ENCODE results near the gene MYH14.

DNA sequence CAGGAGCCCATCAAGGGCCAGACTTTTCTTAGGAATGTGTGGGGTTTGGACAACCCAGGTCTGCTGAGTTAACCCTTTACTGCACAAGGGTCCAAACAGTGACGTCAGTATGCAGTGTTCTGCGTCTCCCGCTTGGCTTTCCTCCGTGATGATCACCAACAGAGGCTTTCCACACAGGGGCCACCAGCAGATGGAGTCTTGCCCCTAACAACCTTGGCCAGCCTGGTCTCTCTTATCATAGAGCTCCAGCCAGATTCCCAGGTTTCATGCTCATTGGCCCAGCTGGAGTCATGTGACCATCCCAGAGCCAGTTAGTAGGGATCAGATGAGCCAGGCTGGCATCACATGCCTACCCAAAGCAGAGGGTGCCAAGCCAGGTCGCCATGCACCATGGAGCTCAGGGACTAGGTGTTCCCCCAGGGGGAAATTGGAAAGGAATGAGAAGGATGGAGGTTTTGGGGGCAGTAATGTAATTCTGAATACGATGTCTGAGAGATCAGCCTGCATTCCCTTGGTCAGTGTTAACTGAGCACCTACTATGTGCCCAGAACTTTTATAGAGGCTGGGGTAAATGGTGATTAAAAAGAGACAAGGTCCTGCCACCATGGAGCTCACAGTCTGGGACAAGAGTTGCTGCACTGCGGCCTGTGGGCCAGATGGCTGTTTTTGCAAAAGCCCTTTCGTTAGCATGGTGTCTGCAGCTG lies 61.2 kb downstream of the MYH14 start:
- no peak for TF ChIP-seq CTCF (IDR thresholded peaks at IDR 0.05)
- no peak for TF ChIP-seq POLR2A (IDR thresholded peaks at IDR 0.05)
